Adrenal gland (tissue), 5 donors: Measurements from ENCODE around the gene FREM2.

Experiments used
- POLR2A ChIP-seq, 2 donors: fragments of 450-650 bp; IDR thresholded peaks; one replicate each; pipeline ENCODE4 v1.6.1; 2017; ENCODE audit warnings: antibody characterized with exemption in 2 of 2, mild to moderate bottlenecking in 2 of 2, moderate library complexity in 1 of 2
- TF ChIP-seq, protein P1 (sequence below), 6 experiments: fragments of 450-650 bp in 4 of 6; fragments of 200-600 bp in 2 of 6; sonication (generic) in 1 of 6; IDR thresholded peaks; 1 replicate in 5 of 6; 2 replicates in 1 of 6; pipeline versions ENCODE4 v1.5.1 to v1.8.0; 2016 to 2021; ENCODE audit warnings: antibody characterized with exemption in 6 of 6, mild to moderate bottlenecking in 2 of 6, moderate library complexity in 1 of 6
- donor health status: DM: no; HTN: no; CAD: no.

DNA sequence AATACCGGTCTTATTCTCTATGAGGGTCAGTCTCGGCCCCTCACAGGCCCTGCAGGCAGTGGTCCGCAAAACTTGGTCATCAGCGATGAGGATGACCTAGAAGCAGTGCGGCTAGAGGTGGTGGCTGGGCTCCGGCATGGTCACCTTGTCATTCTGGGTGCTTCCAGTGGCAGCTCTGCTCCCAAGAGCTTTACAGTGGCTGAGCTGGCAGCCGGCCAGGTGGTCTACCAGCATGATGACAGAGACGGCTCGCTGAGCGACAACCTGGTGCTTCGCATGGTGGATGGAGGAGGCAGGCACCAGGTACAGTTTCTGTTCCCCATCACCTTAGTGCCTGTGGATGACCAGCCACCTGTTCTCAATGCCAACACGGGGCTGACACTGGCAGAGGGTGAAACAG, 1.8 kb downstream of the FREM2 start:
- TF ChIP-seq, protein P1, sequence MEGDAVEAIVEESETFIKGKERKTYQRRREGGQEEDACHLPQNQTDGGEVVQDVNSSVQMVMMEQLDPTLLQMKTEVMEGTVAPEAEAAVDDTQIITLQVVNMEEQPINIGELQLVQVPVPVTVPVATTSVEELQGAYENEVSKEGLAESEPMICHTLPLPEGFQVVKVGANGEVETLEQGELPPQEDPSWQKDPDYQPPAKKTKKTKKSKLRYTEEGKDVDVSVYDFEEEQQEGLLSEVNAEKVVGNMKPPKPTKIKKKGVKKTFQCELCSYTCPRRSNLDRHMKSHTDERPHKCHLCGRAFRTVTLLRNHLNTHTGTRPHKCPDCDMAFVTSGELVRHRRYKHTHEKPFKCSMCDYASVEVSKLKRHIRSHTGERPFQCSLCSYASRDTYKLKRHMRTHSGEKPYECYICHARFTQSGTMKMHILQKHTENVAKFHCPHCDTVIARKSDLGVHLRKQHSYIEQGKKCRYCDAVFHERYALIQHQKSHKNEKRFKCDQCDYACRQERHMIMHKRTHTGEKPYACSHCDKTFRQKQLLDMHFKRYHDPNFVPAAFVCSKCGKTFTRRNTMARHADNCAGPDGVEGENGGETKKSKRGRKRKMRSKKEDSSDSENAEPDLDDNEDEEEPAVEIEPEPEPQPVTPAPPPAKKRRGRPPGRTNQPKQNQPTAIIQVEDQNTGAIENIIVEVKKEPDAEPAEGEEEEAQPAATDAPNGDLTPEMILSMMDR (IDR thresholded peaks at IDR 0.05), result no peak
- TF ChIP-seq POLR2A (IDR thresholded peaks at IDR 0.05), result no peak
